Astrocyte (in vitro differentiated cells and primary cell): ENCODE results near the gene LCMT1. TPM values are rescaled to one million over a fixed set of nuclear protein-coding genes. Genes with fewer than 3 reads are reported as not detected.

Experiments
- DNase-seq: peaks from one replicate; pipeline ENCODE4 v3.0.0-alpha.2; 2010; ENCODE audit warnings: low read depth
- FAIRE-seq: peaks from 2 replicates; lab custom pipeline; 2011; peaks lifted over from hg19 to GRCh38; lab: Jason Lieb, UNC
- H2AFZ ChIP-seq: 2 replicates; pipeline ENCODE4 v1.6.0; 2012; ENCODE audit warnings: low read depth, low read length, inconsistent platforms
- H3K27ac ChIP-seq: 2 replicates; pipeline ENCODE4 v1.5.1; 2011; ENCODE audit warnings: low read depth, low read length, inconsistent platforms
- H3K27me3 ChIP-seq: 2 replicates; pipeline ENCODE4 v1.6.0; 2011; ENCODE audit warnings: low read length, inconsistent platforms; ENCODE audit not compliant: insufficient read depth
- H3K36me3 ChIP-seq: 2 replicates; pipeline ENCODE4 v1.5.1; 2011; ENCODE audit warnings: low read length, inconsistent platforms; ENCODE audit not compliant: insufficient read depth
- H3K4me1 ChIP-seq: 2 replicates; pipeline ENCODE4 v1.5.1; 2011; ENCODE audit warnings: low read length, inconsistent platforms; ENCODE audit not compliant: insufficient read depth
- H3K4me2 ChIP-seq: 2 replicates; pipeline ENCODE4 v1.6.0; 2012; ENCODE audit warnings: low read length, inconsistent platforms
- H3K4me3 ChIP-seq: 2 replicates; pipeline ENCODE4 v1.5.1; 2011; ENCODE audit warnings: low read depth, mild to moderate bottlenecking, low read length, inconsistent platforms; ENCODE audit not compliant: insufficient read depth
- H3K79me2 ChIP-seq: 2 replicates; pipeline ENCODE4 v1.6.0; 2012; ENCODE audit warnings: mild to moderate bottlenecking, low read length, inconsistent platforms; ENCODE audit not compliant: insufficient read depth
- H3K9ac ChIP-seq: 2 replicates; pipeline ENCODE4 v1.6.0; 2012; ENCODE audit warnings: mild to moderate bottlenecking, low read length, inconsistent platforms
- H3K9me3 ChIP-seq: 2 replicates; pipeline ENCODE4 v1.5.1; 2012; ENCODE audit warnings: low read depth, mild to moderate bottlenecking, low read length, inconsistent platforms; ENCODE audit not compliant: insufficient read depth
- H4K20me1 ChIP-seq: 2 replicates; pipeline ENCODE4 v1.6.0; 2012; ENCODE audit warnings: low read length, inconsistent platforms; ENCODE audit not compliant: insufficient read depth
- H3K27ac Mint-ChIP-seq: one replicate; pipeline ENCODE4 v1.8.0; 2021; ENCODE audit warnings: mild to moderate bottlenecking, mixed read lengths; ENCODE audit not compliant: unreplicated experiment
- H3K27me3 Mint-ChIP-seq: one replicate; pipeline ENCODE4 v1.8.0; 2021; ENCODE audit warnings: low read depth, mixed read lengths; ENCODE audit not compliant: unreplicated experiment
- H3K36me3 Mint-ChIP-seq: one replicate; pipeline ENCODE4 v1.8.0; 2021; ENCODE audit warnings: low read depth, mixed read lengths; ENCODE audit not compliant: unreplicated experiment
- H3K4me1 Mint-ChIP-seq: one replicate; pipeline ENCODE4 v1.8.0; 2021; ENCODE audit warnings: low read depth, mixed read lengths; ENCODE audit not compliant: unreplicated experiment
- H3K4me3 Mint-ChIP-seq: one replicate; pipeline ENCODE4 v1.8.0; 2021; ENCODE audit warnings: mild to moderate bottlenecking, moderate library complexity, mixed read lengths; ENCODE audit not compliant: unreplicated experiment
- H3K9me3 Mint-ChIP-seq: one replicate; pipeline ENCODE4 v1.8.0; 2021; ENCODE audit warnings: mild to moderate bottlenecking, mixed read lengths; ENCODE audit not compliant: unreplicated experiment
- EZH2 ChIP-seq: IDR thresholded peaks from 2 replicates; pipeline ENCODE4 v1.6.1; 2012; ENCODE audit warnings: mild to moderate bottlenecking, low read length, inconsistent platforms; ENCODE audit not compliant: insufficient read depth
- total RNA-seq: library from RNA; stranded (reverse); gene quantifications from 2 replicates; pipeline ENCODE4 v1.2.1, GENCODE V29; 2021
- TF ChIP-seq, protein P1 (sequence below): IDR thresholded peaks from 2 replicates; pipeline ENCODE4 v1.5.1; 2011; ENCODE audit warnings: low read depth, mild to moderate bottlenecking, inconsistent platforms, low read length, moderate library complexity; ENCODE audit not compliant: insufficient read depth

Gene LCMT1
- total RNA-seq, 1 donor from 2014 or later, result 46.9 TPM

DNA sequence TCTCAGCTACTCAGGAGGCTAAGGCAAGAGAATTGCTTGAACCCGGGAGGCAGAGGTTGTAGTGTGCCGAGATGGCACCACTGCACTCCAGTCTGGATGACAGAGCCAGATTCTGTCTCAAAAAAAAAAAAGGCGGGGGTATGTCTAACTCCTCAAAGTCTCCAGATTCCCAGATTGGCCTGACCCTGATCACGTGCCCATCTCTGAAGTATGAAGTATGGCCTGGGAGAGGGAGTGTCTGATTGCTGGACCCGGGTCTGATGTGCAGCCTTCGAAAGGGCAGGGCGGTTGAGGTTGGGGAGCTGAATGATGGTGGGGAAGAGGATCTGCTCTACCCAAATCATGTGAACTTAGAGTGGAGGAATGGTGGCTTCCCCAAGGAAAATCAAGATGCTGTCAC is 87.9 kb downstream of the LCMT1 start:
- Histone ChIP-seq H3K4me1 (no peaks in the 10 kb centered on the region), H3K9me3 (no peaks in the 10 kb centered on the region), H3K4me3 (no peak overlapping the region), H2AFZ (no peak overlapping the region), H3K4me2 (no peak overlapping the region), H3K27ac (no peak overlapping the region), H4K20me1 (no peaks in the 10 kb centered on the region), H3K79me2 (no peaks in the 10 kb centered on the region), H3K9ac (no peak overlapping the region), H3K36me3 (no peaks in the 10 kb centered on the region), H3K27me3 (no peaks in the 10 kb centered on the region)
- TF ChIP-seq EZH2, result no peak
- FAIRE-seq (no peak), DNase-seq (no peak)
- Mint-ChIP-seq H3K4me3 (no peak overlapping the region), H3K27me3 (no peaks in the 10 kb centered on the region), H3K36me3 (no peaks in the 10 kb centered on the region), H3K27ac (no peak overlapping the region), H3K4me1 (peaks cover 6% of the 10 kb centered on the region), H3K9me3 (no peaks in the 10 kb centered on the region)

DNA sequence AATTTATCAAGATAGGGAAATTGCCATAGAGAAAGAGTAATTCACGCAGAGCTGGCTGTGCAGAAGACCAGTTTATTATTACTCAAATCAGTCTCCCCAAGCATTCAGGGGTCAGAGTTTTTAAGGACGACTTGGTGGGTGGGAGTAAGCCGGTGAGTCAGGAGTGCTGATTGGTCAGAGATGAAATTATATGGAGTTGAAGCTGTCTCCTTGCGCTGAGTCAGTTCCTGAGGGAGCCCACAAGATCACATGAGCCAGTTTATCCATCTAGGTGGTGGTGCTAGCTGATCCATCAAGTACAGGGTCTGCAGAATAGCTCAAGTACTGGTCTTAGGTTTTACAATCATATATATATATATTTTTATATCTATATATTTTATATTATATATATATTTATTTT is 99.2 kb downstream of the LCMT1 start:
- DNase-seq, result peak; percentile 83
- H3K4me1 ChIP-seq, result peaks cover 3% of the 10 kb centered on the region
- H3K36me3 Mint-ChIP-seq, result no peaks in the 10 kb centered on the region
- peaks cover 8% of the 10 kb centered on the region for H3K27me3 Mint-ChIP-seq
- no peak for FAIRE-seq
- no peak overlapping the region for H3K4me3 ChIP-seq
- H3K4me3 Mint-ChIP-seq, result no peak overlapping the region
- no peak overlapping the region for H3K27ac Mint-ChIP-seq
- H3K27me3 ChIP-seq, result no peaks in the 10 kb centered on the region
- TF ChIP-seq, protein P1, sequence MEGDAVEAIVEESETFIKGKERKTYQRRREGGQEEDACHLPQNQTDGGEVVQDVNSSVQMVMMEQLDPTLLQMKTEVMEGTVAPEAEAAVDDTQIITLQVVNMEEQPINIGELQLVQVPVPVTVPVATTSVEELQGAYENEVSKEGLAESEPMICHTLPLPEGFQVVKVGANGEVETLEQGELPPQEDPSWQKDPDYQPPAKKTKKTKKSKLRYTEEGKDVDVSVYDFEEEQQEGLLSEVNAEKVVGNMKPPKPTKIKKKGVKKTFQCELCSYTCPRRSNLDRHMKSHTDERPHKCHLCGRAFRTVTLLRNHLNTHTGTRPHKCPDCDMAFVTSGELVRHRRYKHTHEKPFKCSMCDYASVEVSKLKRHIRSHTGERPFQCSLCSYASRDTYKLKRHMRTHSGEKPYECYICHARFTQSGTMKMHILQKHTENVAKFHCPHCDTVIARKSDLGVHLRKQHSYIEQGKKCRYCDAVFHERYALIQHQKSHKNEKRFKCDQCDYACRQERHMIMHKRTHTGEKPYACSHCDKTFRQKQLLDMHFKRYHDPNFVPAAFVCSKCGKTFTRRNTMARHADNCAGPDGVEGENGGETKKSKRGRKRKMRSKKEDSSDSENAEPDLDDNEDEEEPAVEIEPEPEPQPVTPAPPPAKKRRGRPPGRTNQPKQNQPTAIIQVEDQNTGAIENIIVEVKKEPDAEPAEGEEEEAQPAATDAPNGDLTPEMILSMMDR, result no peak
- no peak for TF ChIP-seq EZH2
- no peak overlapping the region for H2AFZ ChIP-seq
- H4K20me1 ChIP-seq, result no peaks in the 10 kb centered on the region
- H3K79me2 ChIP-seq, result no peaks in the 10 kb centered on the region
- no peak overlapping the region for H3K4me2 ChIP-seq
- H3K4me1 Mint-ChIP-seq, result peaks cover 6% of the 10 kb centered on the region
- no peaks in the 10 kb centered on the region for H3K9me3 Mint-ChIP-seq
- no peaks in the 10 kb centered on the region for H3K9me3 ChIP-seq
- no peak overlapping the region for H3K27ac ChIP-seq
- no peaks in the 10 kb centered on the region for H3K36me3 ChIP-seq
- no peak overlapping the region for H3K9ac ChIP-seq

DNA sequence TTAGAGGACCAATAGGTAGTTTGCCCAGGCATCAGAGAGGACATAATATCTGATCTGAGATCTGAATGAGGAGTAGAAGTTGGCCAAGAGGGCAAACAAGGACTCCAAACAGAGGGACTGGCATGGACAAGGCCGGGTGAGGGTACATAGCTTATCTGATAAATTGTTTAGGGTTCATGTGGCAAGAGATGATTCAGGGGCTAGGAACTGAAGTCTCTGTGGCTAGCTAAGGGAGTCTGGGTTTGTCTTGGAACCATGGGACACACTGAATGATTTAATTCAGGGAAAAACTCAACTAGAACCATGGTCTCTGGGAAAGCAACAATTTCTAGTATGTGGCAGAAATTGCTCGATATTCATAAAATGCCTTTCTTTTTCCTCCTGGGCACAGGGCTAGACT is 101.1 kb downstream of the LCMT1 start:
- H3K27me3 Mint-ChIP-seq, result peaks cover 18% of the 10 kb centered on the region
- H3K4me2 ChIP-seq, result no peak overlapping the region
- TF ChIP-seq, protein P1, result no peak
- TF ChIP-seq EZH2, result no peak

More for the DNA sequence above, 101.1 kb downstream of the LCMT1 start:
- Mint-ChIP-seq H3K4me3 (no peak overlapping the region), H3K36me3 (no peaks in the 10 kb centered on the region), H3K9me3 (no peaks in the 10 kb centered on the region), H3K4me1 (peaks cover 6% of the 10 kb centered on the region), H3K27ac (no peak overlapping the region)
- no peaks in the 10 kb centered on the region for H3K27me3 ChIP-seq
- H3K27ac ChIP-seq, result no peak overlapping the region
- no peaks in the 10 kb centered on the region for H4K20me1 ChIP-seq
- no peaks in the 10 kb centered on the region for H3K79me2 ChIP-seq
- no peak overlapping the region for H2AFZ ChIP-seq
- no peak overlapping the region for H3K4me3 ChIP-seq
- no peaks in the 10 kb centered on the region for H3K9me3 ChIP-seq
- FAIRE-seq (no peak), DNase-seq (peak; percentile 10)
- no peak overlapping the region for H3K9ac ChIP-seq
- peaks cover 3% of the 10 kb centered on the region for H3K4me1 ChIP-seq
- H3K36me3 ChIP-seq, result no peaks in the 10 kb centered on the region
